CD4-positive, CD25-positive, alpha-beta regulatory T cell (primary cell): ENCODE measurements around the gene LARP1. TPM values are rescaled to one million over a fixed set of nuclear protein-coding genes. Genes with fewer than 3 reads are reported as not detected.

Experiments used
- ATAC-seq, 2 donors: fragments of 150-1000 bp; cut with Tn5 transposase; one replicate each; pipeline ENCODE4 v1.10.0; 2021; ENCODE audit warnings: low read depth in 2 of 2, moderate number of reproducible peaks in 2 of 2, moderate library complexity in 1 of 2
- DNase-seq, 3 donors: peaks; one replicate each; pipeline versions ENCODE4 v3.0.0 to v3.0.0-alpha.2; 2012 to 2022; ENCODE audit warnings: mixed read lengths in 1 of 3
- H3K27ac ChIP-seq: one replicate; pipeline ENCODE4 v1.7.0; 2013; ENCODE audit warnings: mild to moderate bottlenecking, low read length; ENCODE audit not compliant: insufficient read depth, poor library complexity, severe bottlenecking
- H3K27me3 ChIP-seq: one replicate; pipeline ENCODE4 v1.7.0; 2013; ENCODE audit warnings: low read length; ENCODE audit not compliant: control insufficient read depth, insufficient read depth
- H3K36me3 ChIP-seq: one replicate; pipeline ENCODE4 v1.7.0; 2013; ENCODE audit warnings: mild to moderate bottlenecking, low read length, moderate library complexity; ENCODE audit not compliant: control insufficient read depth, insufficient read depth
- H3K4me1 ChIP-seq: 2 replicates; pipeline ENCODE4 v1.7.0; 2013; ENCODE audit warnings: mild to moderate bottlenecking, low read length; ENCODE audit not compliant: insufficient read depth, control insufficient read depth, poor library complexity, severe bottlenecking
- H3K4me3 ChIP-seq: one replicate; pipeline ENCODE4 v1.7.0; 2013; ENCODE audit warnings: low read depth, mild to moderate bottlenecking, low read length, moderate library complexity
- H3K9me3 ChIP-seq, 2 experiments: 1 replicate in 1 of 2; 2 replicates in 1 of 2; pipeline ENCODE4 v1.7.0; 2013; ENCODE audit warnings: low read length in 2 of 2, mild to moderate bottlenecking in 1 of 2, moderate library complexity in 1 of 2; ENCODE audit not compliant: control insufficient read depth in 2 of 2
- H3K27ac Mint-ChIP-seq, 3 donors: one replicate each; pipeline ENCODE4 v1.8.0; 2020 to 2022; ENCODE audit warnings: mild to moderate bottlenecking in 3 of 3, mixed read lengths in 3 of 3, moderate library complexity in 2 of 3
- H3K27me3 Mint-ChIP-seq: one replicate; pipeline ENCODE4 v1.8.0; 2022; ENCODE audit warnings: mild to moderate bottlenecking, mixed read lengths
- H3K36me3 Mint-ChIP-seq: one replicate; pipeline ENCODE4 v1.8.0; 2020; ENCODE audit warnings: mixed read lengths
- H3K4me1 Mint-ChIP-seq, 4 donors: one replicate each; pipeline ENCODE4 v1.8.0; 2020 to 2022; ENCODE audit warnings: mixed read lengths in 4 of 4, mild to moderate bottlenecking in 1 of 4
- H3K4me3 Mint-ChIP-seq, 4 donors: one replicate each; pipeline ENCODE4 v1.8.0; 2020 to 2022; ENCODE audit warnings: mild to moderate bottlenecking in 4 of 4, mixed read lengths in 4 of 4, moderate library complexity in 3 of 4
- H3K9me3 Mint-ChIP-seq, 7 donors: one replicate each; pipeline ENCODE4 v1.8.0; 2020 to 2022; ENCODE audit warnings: mixed read lengths in 7 of 7, mild to moderate bottlenecking in 3 of 7, moderate library complexity in 2 of 7
- polyA plus RNA-seq, 4 donors: library from polyadenylated mRNA; unstranded; fragments of 300-500 nt; fragmentation: Illumina TruSeq; gene quantifications; one replicate each; pipeline ENCODE4 v1.2.3, GENCODE V29; 2021
- total RNA-seq: library from RNA; stranded (reverse); gene quantifications from one replicate; pipeline ENCODE4 v1.2.3, GENCODE V29; 2022

Gene LARP1
- total and polyA plus RNA-seq, 5 donors from 2014 or later, result 8.0 to 122 (median 10.6) TPM

DNA sequence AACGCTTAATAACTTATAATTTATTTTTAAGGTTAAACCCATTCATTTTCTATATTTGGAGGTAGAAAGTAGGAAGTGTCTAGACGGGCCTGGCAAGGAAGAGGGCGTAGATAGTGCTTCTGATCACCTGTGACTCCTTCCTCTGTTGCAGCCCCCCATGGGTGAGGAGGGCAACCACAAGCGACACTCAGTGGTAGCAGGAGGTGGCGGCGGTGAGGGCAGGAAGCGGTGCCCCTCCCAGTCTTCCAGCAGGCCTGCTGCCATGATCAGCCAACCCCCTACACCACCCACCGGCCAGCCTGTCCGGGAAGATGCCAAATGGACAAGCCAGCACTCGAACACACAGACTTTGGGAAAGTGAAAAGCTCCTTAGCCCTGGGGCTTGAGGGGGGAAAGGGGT lies 58.6 kb downstream of the LARP1 start:
- peaks cover 7 to 23% (median 10%) of the 10 kb centered on the region in 4 donors for H3K4me1 Mint-ChIP-seq
- H3K4me3 ChIP-seq, result no peak overlapping the region
- peaks cover 44% of the 10 kb centered on the region for H3K36me3 Mint-ChIP-seq
- no peaks in the 10 kb centered on the region for H3K27me3 Mint-ChIP-seq
- peaks cover 83% of the 10 kb centered on the region for H3K36me3 ChIP-seq
- H3K9me3 Mint-ChIP-seq, result no peaks in the 10 kb centered on the region
- DNase-seq, result peak in 1 of 3 donors; percentile 56
- peak overlapping the region; percentile 14 for H3K27ac ChIP-seq
- H3K27me3 ChIP-seq, result no peaks in the 10 kb centered on the region
- no peaks in the 10 kb centered on the region for H3K9me3 ChIP-seq
- no peak overlapping the region for H3K4me3 Mint-ChIP-seq
- H3K27ac Mint-ChIP-seq, result peak overlapping the region in 1 of 3 donors; percentile 51
- peak in 1 of 2 donors; percentile 62 for ATAC-seq
- peaks cover 10% of the 10 kb centered on the region for H3K4me1 ChIP-seq

DNA sequence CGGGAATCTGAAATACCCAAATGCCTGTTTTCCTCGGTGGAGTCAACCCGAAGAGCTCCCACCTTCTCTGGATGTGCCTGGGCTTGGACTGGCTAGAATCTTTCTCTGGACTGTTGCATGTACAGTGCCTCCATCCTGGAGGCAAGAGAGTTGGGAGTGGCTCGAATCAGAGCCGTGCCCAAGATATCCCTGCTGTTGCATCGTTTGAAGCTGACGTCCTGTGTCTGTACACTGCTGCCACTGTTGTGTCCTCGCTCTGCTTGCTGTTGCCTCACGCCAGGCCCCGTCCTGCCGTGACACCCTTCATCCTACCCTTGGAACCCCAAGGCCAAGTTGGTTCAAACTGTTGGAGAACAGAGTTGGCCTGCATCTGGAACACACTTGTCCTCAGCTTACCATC lies 59.8 kb downstream of the LARP1 start:
- H3K36me3 Mint-ChIP-seq, result peaks cover 45% of the 10 kb centered on the region
- H3K9me3 Mint-ChIP-seq, result no peaks in the 10 kb centered on the region
- H3K4me3 ChIP-seq, result no peak overlapping the region
- H3K4me3 Mint-ChIP-seq, result no peak overlapping the region
- no peaks in the 10 kb centered on the region for H3K27me3 Mint-ChIP-seq
- H3K4me1 Mint-ChIP-seq, result peaks cover 7 to 23% (median 10%) of the 10 kb centered on the region in 4 donors
- peaks cover 10% of the 10 kb centered on the region for H3K4me1 ChIP-seq
- no peak overlapping the region for H3K27ac ChIP-seq
- H3K27ac Mint-ChIP-seq, result peak overlapping the region in 2 of 3 donors; percentile 81
- H3K36me3 ChIP-seq, result peaks cover 77% of the 10 kb centered on the region
- DNase-seq (no peak), ATAC-seq (no peak)
- H3K27me3 ChIP-seq, result no peaks in the 10 kb centered on the region
- H3K9me3 ChIP-seq, result no peaks in the 10 kb centered on the region

DNA sequence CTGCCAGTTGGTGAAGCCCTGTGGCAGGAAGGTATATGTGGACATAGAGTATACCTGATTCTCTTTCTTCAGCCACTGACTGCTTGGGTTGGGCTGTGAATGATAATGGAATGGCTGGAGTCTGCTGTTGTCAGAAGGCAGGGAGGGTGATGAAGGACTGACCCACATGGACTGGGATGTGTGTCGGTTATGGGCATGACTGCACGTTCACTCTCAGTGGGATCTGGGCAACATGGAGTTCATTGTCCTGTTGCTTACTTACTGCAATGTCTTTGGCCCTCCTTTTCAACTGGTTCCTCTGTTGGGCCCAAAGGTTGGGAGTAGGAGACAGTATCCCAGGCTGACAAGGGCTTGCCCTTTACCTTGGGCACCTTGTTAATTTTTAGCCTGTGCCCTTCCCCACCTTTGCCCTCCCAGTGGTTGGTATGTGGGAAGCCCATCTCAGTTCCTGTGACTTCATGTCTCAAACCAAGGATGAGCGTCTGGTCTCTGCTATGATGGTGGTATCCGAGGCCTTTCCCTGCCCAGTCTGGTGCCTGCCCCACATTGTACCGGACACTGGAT lies 60.6 kb downstream of the LARP1 start:
- no peak overlapping the region for H3K4me3 ChIP-seq
- Mint-ChIP-seq H3K4me1 (peaks cover 7 to 23% (median 10%) of the 10 kb centered on the region in 4 donors), H3K36me3 (peaks cover 48% of the 10 kb centered on the region), H3K27me3 (no peaks in the 10 kb centered on the region), H3K27ac (peak overlapping the region; percentile 81 to 95 (median 81)), H3K9me3 (no peaks in the 10 kb centered on the region), H3K4me3 (no peak overlapping the region)
- no peak for DNase-seq
- H3K4me1 ChIP-seq, result peaks cover 10% of the 10 kb centered on the region
- ATAC-seq, result no peak
- H3K27ac ChIP-seq, result no peak overlapping the region
- no peaks in the 10 kb centered on the region for H3K27me3 ChIP-seq
- H3K36me3 ChIP-seq, result peaks cover 75% of the 10 kb centered on the region
- no peaks in the 10 kb centered on the region for H3K9me3 ChIP-seq

DNA sequence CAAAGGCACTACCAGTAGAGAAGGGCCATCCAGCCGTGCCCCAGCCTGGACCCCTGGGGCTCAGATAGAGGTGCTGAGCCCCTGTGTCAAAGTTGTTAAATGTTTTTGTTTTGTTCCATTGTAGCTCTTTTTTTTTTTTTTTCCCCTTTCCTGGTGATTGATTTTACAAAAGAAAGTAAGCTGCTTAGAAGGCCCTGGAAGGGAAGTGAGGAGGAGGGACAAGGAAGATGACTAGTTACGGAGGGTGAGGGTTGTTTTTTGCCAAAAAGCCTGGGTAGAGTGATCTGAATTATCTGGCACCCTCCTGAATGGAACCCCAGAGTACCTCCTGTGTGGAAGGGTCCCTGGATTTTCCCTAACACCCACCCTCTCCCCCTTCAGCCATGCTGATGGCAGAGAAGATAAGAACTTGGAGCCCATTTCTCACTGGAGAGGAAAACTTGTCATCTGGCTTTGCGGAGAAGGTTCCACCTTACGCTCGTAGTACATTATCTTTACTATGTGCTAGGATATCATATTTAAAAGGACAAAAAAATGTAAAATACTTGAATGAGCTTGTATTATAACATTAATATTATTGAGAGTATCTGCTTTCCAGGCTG lies 61.8 kb downstream of the LARP1 start:
- peak overlapping the region in 2 of 3 donors; percentile 59 to 71 for H3K27ac Mint-ChIP-seq
- no peak for ATAC-seq
- peaks cover 47% of the 10 kb centered on the region for H3K36me3 Mint-ChIP-seq
- Histone ChIP-seq H3K27me3 (no peaks in the 10 kb centered on the region), H3K9me3 (no peaks in the 10 kb centered on the region), H3K27ac (no peak overlapping the region), H3K36me3 (peaks cover 62% of the 10 kb centered on the region), H3K4me1 (peaks cover 10% of the 10 kb centered on the region), H3K4me3 (no peak overlapping the region)
- no peak overlapping the region for H3K4me3 Mint-ChIP-seq
- no peak for DNase-seq
- H3K4me1 Mint-ChIP-seq, result peaks cover 3 to 19% (median 11%) of the 10 kb centered on the region in 4 donors
- no peaks in the 10 kb centered on the region for H3K9me3 Mint-ChIP-seq
- no peaks in the 10 kb centered on the region for H3K27me3 Mint-ChIP-seq

DNA sequence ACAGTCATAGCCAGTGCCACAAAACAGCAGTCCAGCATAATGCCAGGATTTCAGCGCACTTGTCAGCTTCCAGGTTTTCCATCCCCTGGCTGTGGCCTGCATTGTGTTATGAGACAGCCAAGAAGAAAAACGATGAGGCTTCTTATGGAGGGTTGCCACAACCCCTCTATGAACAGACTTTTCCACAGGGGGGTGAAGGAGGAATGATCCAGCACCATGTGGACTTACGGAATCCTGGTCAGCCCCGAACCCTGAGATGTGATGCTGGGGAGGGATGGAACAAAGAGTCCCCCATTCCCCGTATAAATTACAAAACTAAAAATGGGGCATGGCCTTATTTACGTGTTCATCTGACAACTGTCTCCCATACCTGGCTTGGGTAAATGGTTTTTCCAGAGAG lies 62.6 kb downstream of the LARP1 start:
- no peaks in the 10 kb centered on the region for H3K9me3 ChIP-seq
- no peak overlapping the region for H3K4me3 ChIP-seq
- peaks cover 10% of the 10 kb centered on the region for H3K4me1 ChIP-seq
- no peak overlapping the region for H3K4me3 Mint-ChIP-seq
- ATAC-seq (no peak), DNase-seq (no peak)
- peaks cover 61% of the 10 kb centered on the region for H3K36me3 ChIP-seq
- peak overlapping the region in 1 of 3 donors; percentile 59 for H3K27ac Mint-ChIP-seq
- H3K4me1 Mint-ChIP-seq, result peaks cover 0 to 12% (median 10%) of the 10 kb centered on the region in 4 donors
- no peak overlapping the region for H3K27ac ChIP-seq
- H3K9me3 Mint-ChIP-seq, result no peaks in the 10 kb centered on the region
- H3K27me3 Mint-ChIP-seq, result no peaks in the 10 kb centered on the region
- no peaks in the 10 kb centered on the region for H3K27me3 ChIP-seq
- H3K36me3 Mint-ChIP-seq, result peaks cover 47% of the 10 kb centered on the region

DNA sequence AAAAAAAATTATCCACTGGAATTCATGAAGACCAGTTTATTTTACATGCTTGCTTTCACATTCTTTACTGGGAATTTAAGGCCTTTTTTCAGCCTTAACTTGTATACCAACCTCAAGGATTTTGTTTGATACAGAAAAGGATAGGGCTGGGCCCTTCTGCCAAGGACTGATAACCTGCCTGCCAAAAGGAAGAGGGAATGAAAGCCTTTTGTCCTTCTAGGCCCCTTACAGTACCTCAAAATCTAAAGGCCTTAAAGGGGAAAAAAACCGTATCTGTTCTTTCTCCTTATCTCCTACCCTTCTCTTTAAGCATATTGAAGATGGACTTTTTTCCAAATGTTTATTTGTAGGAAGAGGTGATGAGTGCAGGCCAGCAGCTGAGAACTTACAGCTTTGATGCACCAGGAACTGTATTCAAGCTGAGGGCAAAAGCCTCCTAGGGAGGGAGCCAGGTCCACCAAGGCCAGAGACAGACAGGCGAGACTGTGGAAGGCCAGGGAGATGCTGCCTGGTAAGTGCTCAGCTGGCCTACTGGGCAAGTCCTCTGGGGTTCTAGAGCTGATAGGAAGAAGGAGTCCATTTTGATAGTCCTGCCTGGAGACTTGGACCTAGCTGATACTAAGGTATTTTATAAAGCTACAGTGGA lies 63.4 kb downstream of the LARP1 start:
- Histone ChIP-seq H3K27me3 (no peaks in the 10 kb centered on the region), H3K4me3 (no peak overlapping the region), H3K27ac (no peak overlapping the region), H3K9me3 (no peaks in the 10 kb centered on the region), H3K4me1 (peaks cover 6% of the 10 kb centered on the region), H3K36me3 (peaks cover 54% of the 10 kb centered on the region)
- Mint-ChIP-seq H3K4me3 (no peak overlapping the region), H3K27me3 (no peaks in the 10 kb centered on the region), H3K4me1 (peaks cover 0 to 9% (median 6%) of the 10 kb centered on the region in 4 donors), H3K9me3 (no peaks in the 10 kb centered on the region), H3K36me3 (peaks cover 47% of the 10 kb centered on the region), H3K27ac (peak overlapping the region in 2 of 3 donors; percentile 59 to 78)
- ATAC-seq (no peak), DNase-seq (no peak)

DNA sequence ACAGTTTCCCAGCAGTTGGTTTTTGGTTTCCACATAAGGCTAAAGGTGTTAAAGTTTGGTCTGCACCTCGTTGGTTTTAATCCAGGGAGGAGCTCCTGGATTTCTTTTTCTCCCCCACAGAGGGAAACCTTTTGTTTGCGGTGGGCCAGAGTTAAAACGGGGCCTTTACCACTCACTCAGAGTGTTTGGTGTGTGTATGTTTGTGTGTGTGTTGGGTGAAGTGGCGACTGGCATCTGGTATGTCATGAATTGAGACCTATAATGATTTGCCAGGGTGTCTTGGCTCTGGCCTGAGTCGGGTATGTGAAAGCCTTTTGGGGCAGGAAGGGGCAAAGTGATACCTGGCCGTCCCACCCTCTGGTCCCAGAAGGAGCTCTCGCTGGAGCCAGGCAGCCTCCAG lies 64.4 kb downstream of the LARP1 start:
- no peaks in the 10 kb centered on the region for H3K9me3 ChIP-seq
- no peaks in the 10 kb centered on the region for H3K27me3 ChIP-seq
- Mint-ChIP-seq H3K27me3 (no peaks in the 10 kb centered on the region), H3K36me3 (peaks cover 45% of the 10 kb centered on the region), H3K4me1 (peaks cover 0 to 9% (median 4%) of the 10 kb centered on the region in 4 donors), H3K4me3 (no peak overlapping the region), H3K9me3 (no peaks in the 10 kb centered on the region), H3K27ac (no peak overlapping the region)
- no peak for ATAC-seq
- H3K36me3 ChIP-seq, result peaks cover 50% of the 10 kb centered on the region
- H3K4me3 ChIP-seq, result no peak overlapping the region
- no peaks in the 10 kb centered on the region for H3K4me1 ChIP-seq
- no peak for DNase-seq
- H3K27ac ChIP-seq, result no peak overlapping the region
